HG03139 (cell line): ENCODE data around the gene GAS7.
"Not testable (repeated sequence)": the region's sequence is repeated elsewhere in the genome, so short reads cannot be mapped to it uniquely, and the experiment has no call there.

Source experiments
- ATAC-seq: cut with Tn5 transposase; IDR thresholded peaks from one replicate; pipeline ENCODE4 v1.9.1; 2021; ENCODE audit not compliant: unreplicated experiment

The GAS7 gene

DNA sequence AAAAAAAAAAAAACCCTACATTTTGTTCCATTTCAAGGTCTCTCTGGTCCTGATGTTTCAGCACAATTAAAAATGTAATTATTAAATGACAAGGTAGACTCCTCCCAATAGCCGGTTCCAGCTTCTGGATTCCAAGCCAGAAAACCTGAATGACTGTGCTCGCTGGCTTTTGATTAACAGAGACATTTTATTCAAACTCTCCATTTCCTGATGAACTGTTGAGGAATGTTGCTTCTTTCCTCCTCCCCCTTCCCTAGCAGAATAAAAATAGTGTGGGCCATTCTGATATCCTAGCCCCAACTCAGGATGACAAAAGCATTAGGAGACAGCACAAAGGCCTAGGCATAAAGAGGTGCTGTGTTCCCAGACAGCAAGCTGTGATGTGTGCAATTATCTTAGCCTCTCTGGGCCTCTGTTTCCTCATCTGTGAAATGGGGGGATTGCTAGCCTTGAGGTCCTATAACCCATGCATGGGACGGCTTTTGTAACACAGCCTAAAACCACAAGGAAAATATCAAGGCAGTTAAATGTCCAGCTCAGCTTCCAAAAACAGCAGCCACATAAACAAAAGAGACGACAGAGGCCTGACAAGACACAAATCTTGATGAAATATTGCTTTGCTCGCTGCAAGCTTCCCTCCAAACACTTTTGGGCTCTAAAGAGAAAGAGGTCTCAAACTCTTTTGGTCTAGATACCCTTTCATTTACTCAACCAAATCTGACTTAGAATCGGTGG, 166.1 kb downstream of the GAS7 start:
- no peak for ATAC-seq

DNA sequence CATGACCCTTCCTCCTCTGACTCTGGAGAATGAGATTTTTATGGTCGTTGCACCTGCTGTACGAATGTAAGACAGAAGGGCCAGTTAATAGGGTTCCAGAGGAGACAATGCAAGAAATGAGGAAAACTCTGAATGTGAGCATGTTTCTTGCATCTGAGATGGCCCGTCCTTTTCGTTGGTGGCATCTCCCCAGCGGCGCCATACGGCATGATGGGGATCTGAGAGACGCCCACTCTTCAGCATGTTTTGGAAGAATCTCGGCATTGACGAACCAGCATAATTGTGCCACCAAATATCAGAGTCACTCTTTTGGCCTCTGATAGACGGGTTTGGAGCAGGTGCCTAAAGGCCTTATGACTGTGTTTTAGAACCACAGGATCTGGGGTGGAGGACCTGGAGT, 166.8 kb downstream of the GAS7 start:
- no peak for ATAC-seq

DNA sequence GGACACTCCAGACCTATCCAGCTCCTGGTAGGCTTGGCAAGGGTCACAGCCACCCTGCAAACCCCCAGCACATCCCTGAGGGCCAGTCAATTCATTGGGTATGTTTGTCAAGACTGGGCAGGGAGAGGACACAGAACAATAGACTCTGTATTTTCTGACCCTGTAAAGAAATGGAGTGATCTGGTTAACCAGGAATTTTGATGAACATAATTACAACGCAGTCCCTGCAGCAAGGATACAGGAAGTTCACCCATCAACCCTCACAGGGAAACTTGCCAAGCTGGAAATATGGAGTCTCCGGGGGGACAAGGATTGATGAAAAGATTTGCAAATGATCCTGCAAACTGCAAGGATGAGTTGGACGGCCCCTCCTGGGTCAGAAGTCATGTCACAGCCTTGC, 167.3 kb downstream of the GAS7 start:
- ATAC-seq: no peak

DNA sequence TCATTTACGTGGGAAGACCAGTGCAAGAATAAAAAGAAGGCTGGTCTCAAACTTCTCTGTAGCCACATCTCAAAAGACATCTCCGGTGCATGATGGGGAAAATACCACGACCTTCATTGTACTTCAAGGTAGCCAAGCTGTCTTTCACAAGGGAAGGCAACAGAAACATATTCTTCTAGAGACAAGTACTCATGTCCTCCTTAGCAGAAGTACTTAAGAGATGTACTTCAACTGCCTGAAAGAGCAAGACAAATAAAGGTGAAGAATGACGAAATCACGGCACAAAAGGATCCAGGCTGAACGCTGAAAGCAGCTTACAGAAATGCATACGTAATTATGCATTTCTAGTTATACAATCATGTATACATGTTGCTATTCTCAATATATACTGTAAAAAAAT, 169.3 kb downstream of the GAS7 start:
- no peak for ATAC-seq

DNA sequence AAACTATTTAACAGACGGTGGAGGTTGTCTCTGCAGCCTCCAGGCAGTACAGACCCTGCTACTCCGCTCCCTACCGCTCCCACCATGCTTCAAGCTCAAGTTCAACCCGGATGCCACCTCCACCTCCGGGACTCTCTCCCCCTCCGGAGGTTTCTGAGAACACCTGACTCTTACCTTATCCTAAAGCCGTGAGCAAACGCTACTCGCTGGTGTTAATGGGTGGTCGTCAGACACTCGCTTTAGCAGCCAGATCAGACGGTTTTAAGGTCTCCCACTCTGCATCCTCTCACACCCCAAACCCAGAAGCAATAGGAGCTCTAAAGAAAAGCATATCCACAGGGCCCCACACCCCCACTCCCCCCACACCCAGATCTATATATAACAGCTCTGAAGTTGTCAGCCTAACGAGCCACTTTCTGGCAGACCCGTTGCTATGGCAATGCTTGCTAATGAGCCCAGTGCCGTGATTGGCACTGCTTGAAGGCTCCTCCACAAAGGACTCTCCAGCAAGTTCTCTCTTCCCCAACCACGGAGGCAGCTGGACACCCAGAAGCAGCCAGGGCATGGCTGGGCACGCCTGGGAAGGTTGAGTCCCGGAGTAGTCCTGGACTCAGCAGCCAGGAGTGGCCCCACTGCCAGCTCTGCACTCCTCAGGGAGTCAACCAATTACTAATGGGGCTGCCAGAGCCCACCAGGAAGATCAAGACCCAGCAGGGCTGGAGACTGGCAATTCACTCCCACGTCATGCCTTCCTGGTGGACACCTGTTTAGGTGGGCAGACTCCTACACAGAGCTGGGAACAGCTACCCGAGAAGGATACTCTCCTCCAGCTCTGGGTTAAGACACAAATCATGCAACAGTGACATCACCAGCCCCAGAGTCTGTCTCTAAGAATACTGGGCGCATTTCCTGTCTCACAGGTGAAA, 172.2 kb downstream of the GAS7 start:
- ATAC-seq: no peak

DNA sequence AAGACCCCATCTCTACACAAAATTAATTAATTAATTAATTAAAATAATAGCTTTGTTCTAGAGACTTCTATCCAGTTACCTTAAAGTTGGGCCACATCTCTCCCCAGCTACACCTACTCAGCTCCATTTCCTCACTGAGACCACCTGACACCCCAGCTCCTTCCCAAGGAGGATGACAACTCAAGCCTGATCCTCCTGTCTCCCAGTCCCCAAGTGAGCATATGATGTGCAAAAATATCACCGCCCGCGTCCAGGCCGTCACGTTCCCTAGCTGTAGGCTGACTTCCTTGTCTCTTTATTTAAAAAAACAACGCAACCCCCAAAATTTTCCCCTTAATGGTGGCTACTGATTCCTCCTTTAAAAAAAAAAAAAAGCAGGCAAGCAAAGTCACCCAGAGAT, 173.2 kb downstream of the GAS7 start:
- no peak for ATAC-seq

DNA sequence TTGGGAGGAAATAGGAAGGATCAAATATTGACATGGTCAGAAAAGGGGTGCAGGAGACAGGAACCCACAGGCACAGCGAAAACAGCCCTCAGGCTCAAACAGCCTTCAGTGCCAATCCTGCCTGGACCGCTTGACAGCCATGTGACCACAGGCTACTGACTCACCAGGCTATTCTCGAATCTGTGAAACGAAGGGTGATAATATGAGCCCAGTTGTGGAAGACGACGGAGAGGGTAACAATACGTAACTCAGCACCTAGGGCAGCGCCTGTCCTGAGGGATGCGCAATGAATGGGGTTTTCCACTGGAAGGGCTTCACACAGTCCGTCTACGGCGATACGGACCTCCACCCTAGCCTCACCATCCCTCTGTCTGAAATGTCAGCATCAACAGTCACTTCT, 176.0 kb downstream of the GAS7 start:
- ATAC-seq: no peak

DNA sequence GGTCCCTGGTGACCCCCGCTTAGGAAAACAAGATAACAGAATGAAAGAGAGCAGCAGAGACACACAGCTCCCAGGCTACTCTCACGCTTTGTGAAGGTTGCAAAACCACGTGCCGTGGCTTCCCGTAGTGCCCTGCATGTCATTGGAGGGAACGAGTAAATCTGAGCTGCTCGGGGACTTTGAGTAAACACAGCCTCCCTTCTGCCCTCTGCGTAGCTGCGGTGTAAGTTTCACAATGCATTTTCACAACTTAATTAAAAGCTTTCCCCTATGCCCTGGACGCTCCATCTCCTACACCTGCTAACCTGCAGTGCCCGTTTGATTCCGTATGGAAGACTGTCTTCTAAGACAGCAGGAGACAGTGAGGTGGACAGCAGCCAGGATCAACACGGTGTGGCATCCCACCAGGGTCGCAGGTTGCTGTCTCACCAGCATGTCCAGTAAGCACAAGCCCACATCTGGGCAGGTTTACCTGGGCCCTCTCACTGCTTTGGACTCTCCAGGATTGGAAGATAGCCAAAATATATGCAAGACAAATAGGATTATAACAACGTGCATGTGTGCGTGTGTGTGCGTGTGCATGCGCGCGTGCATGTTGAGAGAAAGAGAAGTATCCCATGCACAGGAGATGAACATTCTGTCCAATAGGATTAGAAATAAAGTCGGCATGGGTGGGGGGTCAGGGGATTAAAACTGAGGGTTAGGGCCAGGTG, 177.0 kb downstream of the GAS7 start:
- no peak for ATAC-seq

DNA sequence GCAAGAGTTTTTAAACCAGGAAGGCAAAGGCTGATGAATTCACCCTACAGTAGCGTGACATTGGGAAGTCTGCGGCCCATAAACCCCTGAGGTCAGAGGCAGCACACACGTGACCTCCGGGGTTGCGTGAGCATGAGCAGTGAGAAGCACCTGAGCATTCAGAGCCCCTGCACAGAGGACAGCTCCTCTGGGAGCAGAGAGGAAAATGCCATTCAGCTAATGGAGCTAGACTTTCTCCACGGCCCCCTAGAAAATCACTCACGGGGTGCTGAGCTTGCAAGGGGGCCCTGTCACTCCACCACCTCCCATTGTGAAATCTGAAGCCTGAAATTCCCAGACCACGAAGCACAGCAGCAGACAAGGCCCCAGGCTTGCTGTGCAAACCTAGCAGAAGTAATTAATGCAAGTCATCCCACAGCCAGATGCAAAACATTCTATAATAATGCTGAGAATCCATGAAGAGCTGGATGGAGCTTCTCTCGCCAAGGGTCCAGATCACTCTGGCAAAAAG, 178.4 kb downstream of the GAS7 start:
- no peak for ATAC-seq

DNA sequence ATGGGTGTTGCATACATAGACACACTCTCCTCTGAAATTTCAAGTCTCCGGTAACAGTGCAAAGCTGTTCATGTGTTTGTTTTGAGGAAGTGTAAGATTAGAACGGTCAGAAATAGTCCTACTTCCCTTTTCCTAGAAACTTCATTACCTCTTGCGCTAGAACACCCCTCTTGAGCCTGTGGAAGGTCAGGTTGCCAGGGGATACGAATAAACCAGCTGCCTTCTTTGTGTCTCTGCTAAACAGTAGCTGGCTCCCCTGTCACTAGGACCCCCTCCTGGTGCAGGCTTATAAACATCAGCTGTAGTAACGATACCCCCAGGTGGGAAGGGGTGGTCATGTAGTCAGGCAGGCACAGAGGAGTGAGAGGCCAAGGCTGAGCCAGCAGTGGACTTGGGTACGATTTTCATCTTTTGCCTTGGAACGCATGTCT, 179.9 kb downstream of the GAS7 start:
- peak; percentile 58 for ATAC-seq

DNA sequence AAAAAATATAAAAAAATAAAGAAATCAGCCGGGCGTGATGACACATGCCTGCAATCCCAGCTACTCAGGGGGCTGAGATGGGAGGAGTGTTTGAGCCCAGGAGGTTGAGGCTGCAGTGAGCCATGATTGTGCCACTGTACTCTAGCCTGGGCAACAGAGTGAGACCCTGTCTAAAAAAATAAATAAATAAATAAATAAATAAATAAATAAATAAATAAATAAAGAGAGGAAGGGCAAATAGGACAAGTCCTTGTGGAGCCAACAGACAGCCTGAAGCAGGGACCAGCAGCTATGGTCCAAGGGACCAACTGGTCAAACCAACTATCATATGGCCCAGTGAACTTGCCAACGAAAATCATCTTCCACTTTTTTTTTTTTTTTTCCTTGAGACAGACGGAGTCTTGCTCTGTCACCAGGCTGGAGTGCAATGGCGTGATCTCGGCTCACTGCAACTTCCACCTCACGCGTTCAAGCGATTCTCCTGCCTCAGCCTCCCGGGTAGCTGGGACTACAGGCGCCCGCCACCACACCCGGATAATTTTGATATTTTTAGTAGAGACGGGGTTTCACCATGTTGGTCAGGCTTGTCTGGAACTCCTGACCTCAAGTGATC, 181.3 kb downstream of the GAS7 start:
- not testable (repeated sequence) for ATAC-seq

DNA sequence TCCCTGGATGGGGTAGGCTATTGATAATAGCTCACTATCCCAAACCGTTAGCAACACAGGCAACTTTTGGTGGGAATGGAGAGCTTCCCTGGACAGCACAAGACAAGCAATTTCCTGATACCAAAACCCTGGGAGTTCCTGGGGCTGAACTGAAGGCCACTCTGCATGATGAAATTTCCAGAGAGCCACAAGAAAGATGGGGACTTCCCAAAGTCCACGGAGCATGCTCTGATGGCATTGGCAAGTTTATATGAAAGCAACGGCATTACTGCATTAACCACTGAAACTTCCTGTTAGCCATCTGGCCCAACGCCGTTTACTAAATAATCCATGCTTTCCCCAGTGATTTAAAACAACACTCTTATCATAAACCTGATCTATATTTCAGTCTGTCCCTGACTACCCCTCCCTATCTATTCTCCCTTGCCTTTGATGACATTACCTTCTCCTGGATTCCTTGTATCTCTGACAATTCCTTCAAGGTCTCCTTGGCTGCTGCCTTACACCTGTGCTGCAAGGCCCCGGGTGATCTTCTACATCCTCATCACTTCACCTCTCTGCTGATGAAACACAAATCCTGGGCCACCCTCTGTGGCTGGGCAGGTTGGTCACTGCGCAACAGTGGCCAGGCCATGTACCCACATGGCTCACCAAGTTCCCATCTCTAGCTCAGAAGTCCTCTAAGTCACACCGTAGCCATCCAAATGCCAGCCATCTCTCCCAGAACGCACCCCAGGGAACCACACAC, 184.9 kb downstream of the GAS7 start:
- peak; percentile 59 for ATAC-seq

DNA sequence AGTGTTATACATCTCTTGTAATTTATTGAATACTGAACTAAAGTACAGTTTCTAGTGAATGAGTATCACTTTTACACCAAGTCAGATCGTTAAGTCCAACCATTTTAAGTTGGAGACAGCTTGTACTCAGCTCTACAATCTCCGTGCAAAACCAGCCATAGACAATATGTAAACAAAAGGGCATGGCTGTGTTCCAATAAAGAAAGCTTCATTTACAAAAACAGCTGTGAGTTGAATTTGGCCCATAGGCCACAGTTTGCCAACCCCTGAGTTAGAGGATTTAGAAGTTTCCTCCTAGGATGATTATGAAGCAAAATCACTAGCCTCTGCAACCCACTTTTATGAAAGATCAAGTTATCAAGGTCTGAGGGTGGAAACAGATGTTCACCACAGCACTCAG, 187.7 kb downstream of the GAS7 start:
- no peak for ATAC-seq

DNA sequence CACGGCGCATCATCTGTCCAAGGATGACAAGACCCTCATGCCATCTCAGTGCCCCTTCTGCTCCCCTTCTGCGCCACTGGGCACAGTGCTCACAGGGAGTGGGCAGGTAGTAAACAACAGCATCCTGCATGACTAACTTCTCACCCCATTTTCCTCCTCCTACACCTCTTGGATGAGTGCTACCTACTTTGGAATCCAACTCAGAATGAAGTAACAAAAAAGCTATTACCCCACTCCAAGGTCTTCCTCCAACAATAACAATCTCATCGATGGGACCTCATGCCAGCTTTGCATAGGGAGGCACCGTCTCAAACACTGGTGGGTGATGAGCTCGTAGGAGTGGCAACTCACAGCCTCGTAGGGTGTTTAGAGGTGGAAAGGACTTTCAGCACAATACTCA, 194.7 kb downstream of the GAS7 start:
- no peak for ATAC-seq

DNA sequence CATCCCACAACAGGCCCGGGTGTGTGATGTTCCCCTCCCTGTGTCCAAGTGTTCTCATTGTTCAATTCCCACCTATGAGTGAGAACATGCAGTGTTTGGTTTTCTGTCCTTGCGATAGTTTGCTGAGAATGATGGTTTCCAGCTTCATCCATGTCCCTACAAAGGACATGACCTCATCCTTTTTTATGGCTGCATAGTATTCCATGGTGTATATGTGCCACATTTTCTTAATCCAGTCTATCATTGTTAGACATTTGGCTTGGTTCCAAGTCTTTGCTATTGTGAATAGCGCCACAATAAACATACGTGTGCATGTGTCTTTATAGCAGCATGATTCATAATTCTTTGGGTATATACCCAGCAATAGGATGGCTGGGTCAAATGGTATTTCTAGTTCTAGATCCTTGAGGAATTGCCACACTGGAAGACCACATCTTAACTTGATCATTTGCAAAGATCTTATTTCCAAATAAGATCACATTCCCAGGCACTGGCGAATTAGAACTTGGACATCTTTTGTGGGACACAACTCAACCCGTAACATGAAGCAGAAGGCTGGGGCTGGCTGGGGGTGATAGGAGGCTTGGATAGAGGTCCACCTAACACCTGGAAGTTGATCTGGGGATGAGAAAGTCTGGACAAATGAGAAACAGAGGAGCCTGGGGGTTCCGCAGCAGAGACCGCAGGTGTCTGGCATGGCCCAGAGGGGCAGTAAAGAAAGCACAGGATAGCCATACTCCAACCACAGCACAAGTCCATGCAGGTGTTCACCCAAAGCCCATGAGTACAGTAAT, 195.6 kb downstream of the GAS7 start:
- ATAC-seq: not testable (repeated sequence)

DNA sequence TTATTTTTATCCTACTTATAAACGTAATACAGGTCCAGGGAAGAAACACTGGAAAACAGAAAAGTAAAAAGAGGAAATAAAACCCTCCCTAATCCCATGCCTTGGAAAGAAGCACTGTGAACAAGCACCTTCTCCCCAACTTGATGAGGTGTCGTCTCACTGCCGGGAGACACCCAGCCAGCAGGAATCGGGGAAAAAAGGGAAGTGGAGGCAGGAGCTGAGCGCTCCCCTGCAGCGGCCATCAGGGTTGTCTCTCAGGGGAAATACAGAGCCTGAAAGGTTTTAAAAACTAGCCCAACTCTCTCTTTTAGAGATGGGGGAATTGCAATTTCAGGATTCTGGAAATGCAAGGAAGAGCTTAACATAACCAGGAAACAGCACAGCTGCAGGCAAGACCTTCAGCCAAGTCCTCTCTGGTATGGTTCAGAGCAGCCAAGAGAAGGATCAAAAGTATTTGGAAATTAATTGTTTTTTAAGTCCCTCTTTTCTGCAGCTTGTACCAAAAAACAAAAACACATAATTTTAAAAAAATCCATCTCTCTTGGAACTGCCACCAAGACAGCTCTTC, 197.0 kb downstream of the GAS7 start:
- ATAC-seq: no peak

DNA sequence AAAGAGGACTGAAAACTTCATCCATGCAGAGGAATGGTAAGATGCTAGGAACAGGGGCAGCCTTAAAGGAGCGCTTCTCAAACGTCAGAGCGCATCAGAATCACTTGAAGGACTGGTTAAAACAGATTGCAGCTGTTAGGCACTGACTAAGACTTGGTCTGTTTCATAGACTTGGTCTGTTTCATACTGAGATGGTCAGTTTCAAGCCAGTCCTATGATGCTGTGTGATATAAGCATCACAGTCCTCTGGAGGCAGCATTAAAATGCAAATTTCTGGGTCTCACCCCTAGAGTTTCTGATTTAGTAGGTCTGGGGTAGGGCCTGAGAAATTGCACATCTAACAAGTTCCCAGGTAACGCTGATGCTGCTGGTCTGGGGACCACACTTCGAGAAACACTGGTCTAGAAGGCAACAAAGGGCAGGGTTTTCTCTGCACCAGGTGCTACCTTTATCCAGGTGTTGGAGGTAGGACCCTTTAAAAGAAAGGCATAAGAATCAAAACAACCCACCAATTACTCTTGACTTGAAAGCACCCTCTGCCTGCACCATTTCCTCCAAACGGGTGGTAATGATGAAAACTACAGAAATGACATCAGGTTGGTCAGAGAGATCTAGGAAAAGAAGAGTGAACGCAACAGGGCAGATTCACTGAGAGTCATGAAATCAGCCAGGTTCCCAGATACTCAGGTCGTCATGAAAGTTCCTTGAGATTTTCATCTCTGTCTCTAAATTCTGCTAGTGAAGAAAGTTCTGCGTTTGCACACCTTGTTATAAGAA, 198.3 kb downstream of the GAS7 start:
- peak; percentile 84 for ATAC-seq

DNA sequence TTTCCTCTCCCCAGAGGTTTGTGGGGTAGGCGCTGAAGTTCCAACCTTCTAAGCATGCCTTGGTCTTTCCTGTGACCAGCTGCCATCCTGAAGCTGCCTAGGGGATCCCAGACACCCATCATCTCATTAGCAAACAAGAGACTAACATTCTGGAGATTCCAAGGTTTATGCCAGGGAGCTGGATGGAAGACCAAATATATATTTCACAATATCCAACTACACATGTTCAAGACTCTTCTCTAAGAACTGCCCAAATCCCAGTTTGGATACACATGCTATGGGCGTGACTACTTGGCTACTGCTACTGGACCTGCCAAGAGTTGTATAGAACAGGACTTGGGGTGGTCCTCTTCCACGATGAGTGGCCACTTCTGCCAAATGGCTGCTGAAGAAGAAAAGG, 200.3 kb downstream of the GAS7 start:
- no peak for ATAC-seq
